ENCODE data around the gene HYAL2.

HYAL2 gene

GRCh38 chr3:50272911-50273688 lies 49.4 kb downstream of the HYAL2 start (continued):
- TF ChIP-seq ZNF843 (tag by site-specific recombination; IDR thresholded peaks at IDR 0.05): no peak
- TF ChIP-seq ZNF600 (tag by site-specific recombination; IDR thresholded peaks at IDR 0.05): peak; percentile 41; the same call in 1 of the 2 replicates
- no peak for TF ChIP-seq REPIN1 (tag by site-specific recombination; IDR thresholded peaks at IDR 0.05; ENCODE audit: low read depth)
- TF ChIP-seq, protein P1, sequence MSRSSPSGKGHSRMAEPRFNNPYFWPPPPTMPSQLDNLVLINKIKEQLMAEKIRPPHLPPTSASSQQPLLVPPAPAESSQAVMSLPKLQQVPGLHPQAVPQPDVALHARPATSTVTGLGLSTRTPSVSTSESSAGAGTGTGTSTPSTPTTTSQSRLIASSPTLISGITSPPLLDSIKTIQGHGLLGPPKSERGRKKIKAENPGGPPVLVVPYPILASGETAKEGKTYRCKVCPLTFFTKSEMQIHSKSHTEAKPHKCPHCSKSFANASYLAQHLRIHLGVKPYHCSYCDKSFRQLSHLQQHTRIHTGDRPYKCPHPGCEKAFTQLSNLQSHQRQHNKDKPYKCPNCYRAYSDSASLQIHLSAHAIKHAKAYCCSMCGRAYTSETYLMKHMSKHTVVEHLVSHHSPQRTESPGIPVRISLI (tag by site-specific recombination; IDR thresholded peaks at IDR 0.05): no peak
- TF ChIP-seq ZNF571 (tag by site-specific recombination; IDR thresholded peaks at IDR 0.05): no peak
- TF ChIP-seq ZNF175 (tag by site-specific recombination; IDR thresholded peaks at IDR 0.05): no peak
- no peak for TF ChIP-seq ZNF133 (tag by site-specific recombination; IDR thresholded peaks at IDR 0.05)
- no peak for TF ChIP-seq ZNF658 (tag by site-specific recombination; IDR thresholded peaks at IDR 0.05)
- peak; percentile 55 for TF ChIP-seq SCRT2 (tag by site-specific recombination; IDR thresholded peaks at IDR 0.05)
- TF ChIP-seq KLF1 (tag by site-specific recombination; IDR thresholded peaks at IDR 0.05): peak; percentile 10; the same call in 1 of the 2 replicates
- TF ChIP-seq OVOL3 (tag by site-specific recombination; IDR thresholded peaks at IDR 0.05): no peak
- no peak for TF ChIP-seq IKZF3 (tag by site-specific recombination; IDR thresholded peaks at IDR 0.05)
- TF ChIP-seq ZNF791 (tag by site-specific recombination; IDR thresholded peaks at IDR 0.05): no peak
- TF ChIP-seq ZBTB48 (tag by site-specific recombination; IDR thresholded peaks at IDR 0.05): no peak
- TF ChIP-seq, protein P2, sequence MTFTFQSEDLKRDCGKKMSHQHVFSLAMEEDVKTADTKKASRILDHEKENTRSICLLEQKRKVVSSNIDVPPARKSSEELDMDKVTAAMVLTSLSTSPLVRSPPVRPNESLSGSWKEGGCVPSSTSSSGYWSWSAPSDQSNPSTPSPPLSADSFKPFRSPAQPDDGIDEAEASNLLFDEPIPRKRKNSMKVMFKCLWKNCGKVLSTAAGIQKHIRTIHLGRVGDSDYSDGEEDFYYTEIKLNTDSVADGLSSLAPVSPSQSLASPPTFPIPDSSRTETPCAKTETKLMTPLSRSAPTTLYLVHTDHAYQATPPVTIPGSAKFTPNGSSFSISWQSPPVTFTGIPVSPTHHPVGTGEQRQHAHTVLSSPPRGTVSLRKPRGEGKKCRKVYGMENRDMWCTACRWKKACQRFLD (tag by site-specific recombination; IDR thresholded peaks at IDR 0.05): no peak
- no peak for TF ChIP-seq ZNF423 (tag by site-specific recombination; IDR thresholded peaks at IDR 0.05)
- TF ChIP-seq, protein P3, sequence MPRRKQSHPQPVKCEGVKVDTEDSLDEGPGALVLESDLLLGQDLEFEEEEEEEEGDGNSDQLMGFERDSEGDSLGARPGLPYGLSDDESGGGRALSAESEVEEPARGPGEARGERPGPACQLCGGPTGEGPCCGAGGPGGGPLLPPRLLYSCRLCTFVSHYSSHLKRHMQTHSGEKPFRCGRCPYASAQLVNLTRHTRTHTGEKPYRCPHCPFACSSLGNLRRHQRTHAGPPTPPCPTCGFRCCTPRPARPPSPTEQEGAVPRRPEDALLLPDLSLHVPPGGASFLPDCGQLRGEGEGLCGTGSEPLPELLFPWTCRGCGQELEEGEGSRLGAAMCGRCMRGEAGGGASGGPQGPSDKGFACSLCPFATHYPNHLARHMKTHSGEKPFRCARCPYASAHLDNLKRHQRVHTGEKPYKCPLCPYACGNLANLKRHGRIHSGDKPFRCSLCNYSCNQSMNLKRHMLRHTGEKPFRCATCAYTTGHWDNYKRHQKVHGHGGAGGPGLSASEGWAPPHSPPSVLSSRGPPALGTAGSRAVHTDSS (tag by site-specific recombination; IDR thresholded peaks at IDR 0.05): peak; percentile 23; the same call in 1 of the 2 replicates
- TF ChIP-seq, protein P4, sequence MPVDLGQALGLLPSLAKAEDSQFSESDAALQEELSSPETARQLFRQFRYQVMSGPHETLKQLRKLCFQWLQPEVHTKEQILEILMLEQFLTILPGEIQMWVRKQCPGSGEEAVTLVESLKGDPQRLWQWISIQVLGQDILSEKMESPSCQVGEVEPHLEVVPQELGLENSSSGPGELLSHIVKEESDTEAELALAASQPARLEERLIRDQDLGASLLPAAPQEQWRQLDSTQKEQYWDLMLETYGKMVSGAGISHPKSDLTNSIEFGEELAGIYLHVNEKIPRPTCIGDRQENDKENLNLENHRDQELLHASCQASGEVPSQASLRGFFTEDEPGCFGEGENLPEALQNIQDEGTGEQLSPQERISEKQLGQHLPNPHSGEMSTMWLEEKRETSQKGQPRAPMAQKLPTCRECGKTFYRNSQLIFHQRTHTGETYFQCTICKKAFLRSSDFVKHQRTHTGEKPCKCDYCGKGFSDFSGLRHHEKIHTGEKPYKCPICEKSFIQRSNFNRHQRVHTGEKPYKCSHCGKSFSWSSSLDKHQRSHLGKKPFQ (tag by site-specific recombination; IDR thresholded peaks at IDR 0.05): no peak
- TF ChIP-seq, protein P5, sequence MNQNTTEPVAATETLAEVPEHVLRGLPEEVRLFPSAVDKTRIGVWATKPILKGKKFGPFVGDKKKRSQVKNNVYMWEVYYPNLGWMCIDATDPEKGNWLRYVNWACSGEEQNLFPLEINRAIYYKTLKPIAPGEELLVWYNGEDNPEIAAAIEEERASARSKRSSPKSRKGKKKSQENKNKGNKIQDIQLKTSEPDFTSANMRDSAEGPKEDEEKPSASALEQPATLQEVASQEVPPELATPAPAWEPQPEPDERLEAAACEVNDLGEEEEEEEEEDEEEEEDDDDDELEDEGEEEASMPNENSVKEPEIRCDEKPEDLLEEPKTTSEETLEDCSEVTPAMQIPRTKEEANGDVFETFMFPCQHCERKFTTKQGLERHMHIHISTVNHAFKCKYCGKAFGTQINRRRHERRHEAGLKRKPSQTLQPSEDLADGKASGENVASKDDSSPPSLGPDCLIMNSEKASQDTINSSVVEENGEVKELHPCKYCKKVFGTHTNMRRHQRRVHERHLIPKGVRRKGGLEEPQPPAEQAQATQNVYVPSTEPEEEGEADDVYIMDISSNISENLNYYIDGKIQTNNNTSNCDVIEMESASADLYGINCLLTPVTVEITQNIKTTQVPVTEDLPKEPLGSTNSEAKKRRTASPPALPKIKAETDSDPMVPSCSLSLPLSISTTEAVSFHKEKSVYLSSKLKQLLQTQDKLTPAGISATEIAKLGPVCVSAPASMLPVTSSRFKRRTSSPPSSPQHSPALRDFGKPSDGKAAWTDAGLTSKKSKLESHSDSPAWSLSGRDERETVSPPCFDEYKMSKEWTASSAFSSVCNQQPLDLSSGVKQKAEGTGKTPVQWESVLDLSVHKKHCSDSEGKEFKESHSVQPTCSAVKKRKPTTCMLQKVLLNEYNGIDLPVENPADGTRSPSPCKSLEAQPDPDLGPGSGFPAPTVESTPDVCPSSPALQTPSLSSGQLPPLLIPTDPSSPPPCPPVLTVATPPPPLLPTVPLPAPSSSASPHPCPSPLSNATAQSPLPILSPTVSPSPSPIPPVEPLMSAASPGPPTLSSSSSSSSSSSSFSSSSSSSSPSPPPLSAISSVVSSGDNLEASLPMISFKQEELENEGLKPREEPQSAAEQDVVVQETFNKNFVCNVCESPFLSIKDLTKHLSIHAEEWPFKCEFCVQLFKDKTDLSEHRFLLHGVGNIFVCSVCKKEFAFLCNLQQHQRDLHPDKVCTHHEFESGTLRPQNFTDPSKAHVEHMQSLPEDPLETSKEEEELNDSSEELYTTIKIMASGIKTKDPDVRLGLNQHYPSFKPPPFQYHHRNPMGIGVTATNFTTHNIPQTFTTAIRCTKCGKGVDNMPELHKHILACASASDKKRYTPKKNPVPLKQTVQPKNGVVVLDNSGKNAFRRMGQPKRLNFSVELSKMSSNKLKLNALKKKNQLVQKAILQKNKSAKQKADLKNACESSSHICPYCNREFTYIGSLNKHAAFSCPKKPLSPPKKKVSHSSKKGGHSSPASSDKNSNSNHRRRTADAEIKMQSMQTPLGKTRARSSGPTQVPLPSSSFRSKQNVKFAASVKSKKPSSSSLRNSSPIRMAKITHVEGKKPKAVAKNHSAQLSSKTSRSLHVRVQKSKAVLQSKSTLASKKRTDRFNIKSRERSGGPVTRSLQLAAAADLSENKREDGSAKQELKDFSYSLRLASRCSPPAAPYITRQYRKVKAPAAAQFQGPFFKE (tag by site-specific recombination; IDR thresholded peaks at IDR 0.05; ENCODE audit: borderline replicate concordance): no peak
- no peak for TF ChIP-seq ZNF391 (tag by site-specific recombination; IDR thresholded peaks at IDR 0.05; ENCODE audit: borderline replicate concordance, low read depth)
- no peak for TF ChIP-seq ZNF24 (tag by site-specific recombination; IDR thresholded peaks at IDR 0.05)
- no peak for TF ChIP-seq ZNF266 (tag by site-specific recombination; IDR thresholded peaks at IDR 0.05; ENCODE audit: low read depth)
- TF ChIP-seq ZNF174 (tag by site-specific recombination; IDR thresholded peaks at IDR 0.05): no peak
- peak; percentile 50; the same call in 1 of the 2 replicates for TF ChIP-seq BCL11B (tag by site-specific recombination; IDR thresholded peaks at IDR 0.05; ENCODE audit: low read depth)
- no peak for TF ChIP-seq ZNF398 (tag by site-specific recombination; IDR thresholded peaks at IDR 0.05)
- no peak for TF ChIP-seq GLI2 (tag by site-specific recombination; IDR thresholded peaks at IDR 0.05; ENCODE audit: borderline replicate concordance, low read depth)
- TF ChIP-seq ZIC2 (tag by site-specific recombination; IDR thresholded peaks at IDR 0.05): no peak
